COLO668 (cell line): ENCODE data around the gene DIP2C.
"Not testable (repeated sequence)": the region's sequence is repeated elsewhere in the genome, so short reads cannot be mapped to it uniquely, and the experiment has no call there.

Source experiments
- DNase-seq: peaks from one replicate; lab custom pipeline; 2025; ENCODE audit not compliant: unreplicated experiment; lab: John Stamatoyannopoulos, UW

The DIP2C gene

DNA sequence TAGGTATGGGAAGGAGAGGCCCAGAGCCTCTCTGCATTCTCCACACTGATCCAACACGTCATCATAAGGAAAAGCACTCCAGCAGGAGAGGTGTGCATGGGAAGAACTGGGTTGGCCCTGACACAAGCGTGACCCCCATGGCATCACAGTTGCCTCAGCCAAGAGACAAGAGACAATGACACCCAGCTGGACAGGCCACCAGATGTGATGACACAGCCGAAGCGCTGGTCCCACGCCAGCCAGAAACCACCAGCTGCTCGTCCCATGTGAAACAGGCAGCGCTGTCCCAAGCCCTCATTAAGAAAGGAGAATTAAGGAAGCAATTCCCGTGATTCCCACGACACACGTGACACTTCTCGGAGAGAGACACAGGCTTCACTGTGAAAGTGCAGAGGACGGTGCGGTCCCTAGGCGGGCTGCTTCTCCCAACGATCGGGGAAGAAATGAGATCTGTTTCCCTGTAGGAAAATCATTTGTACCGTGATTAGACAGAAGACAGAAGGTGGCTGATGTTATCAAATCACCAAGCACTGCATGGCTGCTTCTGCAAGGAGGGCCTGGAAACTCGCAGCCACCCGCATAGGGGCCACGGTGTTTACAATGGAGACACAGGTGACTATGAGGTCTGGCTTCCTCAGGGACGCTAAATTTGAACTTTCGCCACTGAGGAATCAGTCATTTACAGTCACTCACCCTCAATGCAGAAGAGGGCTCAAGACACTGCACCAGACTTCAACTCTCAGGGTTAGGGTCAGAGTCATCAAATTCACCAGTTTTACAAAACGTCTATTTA lies 74.5 kb downstream of the DIP2C start:
- DNase-seq: no peak

- DNase-seq: no peak
These were observed 75.2 kb downstream of the DIP2C start for GRCh38 chr10:614139-614711.

GRCh38 chr10:613271-614138 lies 76.0 kb downstream of the DIP2C start:
- DNase-seq: peak; percentile 64

GRCh38 chr10:612696-613095 lies 76.8 kb downstream of the DIP2C start:
- DNase-seq: no peak

DNA sequence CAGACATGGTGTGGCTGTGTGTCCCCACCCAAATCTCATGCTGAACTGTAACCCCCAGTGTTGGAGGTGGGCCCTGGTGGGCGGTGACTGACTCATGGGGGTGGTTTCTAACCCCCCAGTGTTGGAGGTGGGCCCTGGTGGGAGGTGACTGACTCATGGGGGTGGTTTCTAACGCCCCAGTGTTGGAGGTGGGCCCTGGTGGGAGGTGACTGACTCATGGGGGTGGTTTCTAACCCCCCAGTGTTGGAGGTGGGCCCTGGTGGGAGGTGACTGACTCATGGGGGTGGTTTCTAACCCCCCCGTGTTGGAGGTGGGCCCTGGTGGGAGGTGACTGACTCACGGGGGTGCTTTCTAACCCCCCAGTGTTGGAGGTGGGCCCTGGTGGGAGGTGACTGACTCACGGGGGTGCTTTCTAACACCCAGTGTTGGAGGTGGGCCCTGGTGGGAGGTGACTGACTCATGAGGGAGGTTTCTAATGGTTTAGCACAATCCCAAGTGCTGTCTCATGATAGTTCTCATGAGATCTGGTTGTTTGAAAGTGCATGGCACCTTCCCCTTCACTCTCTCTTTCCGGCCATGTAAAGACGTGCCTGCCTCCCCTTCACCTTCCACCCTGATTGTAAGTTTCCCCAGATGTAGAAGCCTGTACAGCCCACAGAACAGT lies 78.7 kb downstream of the DIP2C start:
- DNase-seq: not testable (repeated sequence)

DNA sequence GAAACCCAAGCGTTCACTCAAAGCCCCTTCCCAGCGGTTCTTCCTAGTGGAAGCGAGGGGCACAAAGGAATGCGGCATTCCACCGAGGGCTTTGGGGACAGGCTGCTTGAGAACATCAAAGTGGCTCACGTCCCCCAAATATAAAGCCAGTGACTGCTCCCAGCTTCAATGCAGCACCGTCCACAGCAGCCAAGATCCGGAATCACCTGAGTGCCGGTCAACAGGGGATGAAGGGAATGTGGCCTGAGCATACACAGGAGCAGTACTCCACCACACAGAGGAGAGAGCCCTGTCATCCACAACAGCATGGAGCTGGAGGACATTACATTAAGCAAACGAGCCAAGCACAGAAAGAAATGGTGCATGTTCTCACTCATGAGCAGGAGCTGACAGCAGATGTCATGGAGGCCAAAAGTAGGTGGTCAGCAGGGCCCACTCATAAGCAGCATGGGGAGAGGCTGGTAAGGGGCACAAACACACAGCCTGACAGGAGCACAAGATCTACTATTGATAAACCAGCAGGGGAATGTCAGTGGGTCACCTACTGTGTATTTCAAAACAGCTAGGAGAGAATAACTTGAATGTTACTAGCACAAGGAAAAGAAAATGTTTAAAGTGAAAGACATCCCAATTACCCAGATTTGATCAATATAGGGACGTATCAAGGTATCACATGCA lies 79.5 kb downstream of the DIP2C start:
- DNase-seq: no peak

DNA sequence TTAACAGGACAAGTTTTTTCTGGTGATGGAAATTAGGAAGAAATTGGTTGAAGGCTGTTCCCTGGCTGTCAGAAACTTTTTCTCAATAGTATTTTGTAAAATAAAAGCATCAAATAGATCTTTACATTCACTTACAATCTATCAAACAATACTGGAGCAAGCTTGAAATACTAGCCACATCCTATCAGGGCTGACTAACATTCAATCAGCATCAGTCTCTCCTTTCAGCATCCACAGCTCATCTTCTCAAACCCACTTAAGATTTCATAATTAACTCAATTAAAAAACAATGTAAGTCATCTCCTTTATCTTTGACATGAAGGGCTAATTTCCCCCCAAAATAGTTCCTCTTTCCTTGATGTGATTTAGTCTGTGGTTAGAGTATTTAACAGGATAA lies 80.2 kb downstream of the DIP2C start:
- DNase-seq: no peak

- no peak for DNase-seq
These were observed 80.9 kb downstream of the DIP2C start for GRCh38 chr10:608331-609261.

GRCh38 chr10:607545-608185 lies 81.8 kb downstream of the DIP2C start:
- no peak for DNase-seq

- DNase-seq: no peak
These were observed 82.5 kb downstream of the DIP2C start for GRCh38 chr10:606762-607544.

DNA sequence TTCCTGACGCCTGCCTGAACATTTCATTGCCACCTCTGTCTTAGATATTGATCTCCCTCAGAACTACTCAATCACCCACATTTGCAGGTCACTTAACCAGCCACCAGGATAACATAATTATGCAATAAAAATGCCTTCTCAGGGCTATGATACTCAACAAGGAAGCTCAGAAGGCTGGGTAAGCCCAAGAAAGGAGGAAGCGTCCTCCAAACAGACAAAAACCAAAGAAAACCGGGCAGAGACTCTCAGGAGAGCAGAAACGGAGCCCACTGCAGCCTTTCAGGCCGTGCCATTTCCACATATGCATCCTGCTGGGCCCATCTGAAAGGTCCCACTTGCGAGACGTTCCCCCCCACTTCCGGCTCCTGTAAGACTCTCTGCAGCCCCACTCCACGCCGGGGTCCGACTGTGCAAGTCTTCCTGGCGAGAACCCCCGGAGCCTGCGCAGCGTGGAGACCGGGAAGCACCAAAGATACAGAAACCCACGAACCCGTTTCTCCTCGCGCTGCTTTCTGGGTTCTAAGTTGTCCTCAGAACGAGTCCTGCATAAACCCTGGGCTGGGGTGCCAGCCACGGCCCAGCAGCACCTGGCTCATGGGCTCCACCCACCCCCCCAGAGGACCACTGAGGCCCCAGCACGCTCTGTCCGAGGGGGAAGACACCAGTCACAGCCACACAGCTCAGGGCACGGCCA lies 83.7 kb downstream of the DIP2C start:
- no peak for DNase-seq

- DNase-seq: no peak
These were observed 84.5 kb downstream of the DIP2C start for GRCh38 chr10:604716-605631.

GRCh38 chr10:603745-604144 lies 85.7 kb downstream of the DIP2C start:
- no peak for DNase-seq

DNA sequence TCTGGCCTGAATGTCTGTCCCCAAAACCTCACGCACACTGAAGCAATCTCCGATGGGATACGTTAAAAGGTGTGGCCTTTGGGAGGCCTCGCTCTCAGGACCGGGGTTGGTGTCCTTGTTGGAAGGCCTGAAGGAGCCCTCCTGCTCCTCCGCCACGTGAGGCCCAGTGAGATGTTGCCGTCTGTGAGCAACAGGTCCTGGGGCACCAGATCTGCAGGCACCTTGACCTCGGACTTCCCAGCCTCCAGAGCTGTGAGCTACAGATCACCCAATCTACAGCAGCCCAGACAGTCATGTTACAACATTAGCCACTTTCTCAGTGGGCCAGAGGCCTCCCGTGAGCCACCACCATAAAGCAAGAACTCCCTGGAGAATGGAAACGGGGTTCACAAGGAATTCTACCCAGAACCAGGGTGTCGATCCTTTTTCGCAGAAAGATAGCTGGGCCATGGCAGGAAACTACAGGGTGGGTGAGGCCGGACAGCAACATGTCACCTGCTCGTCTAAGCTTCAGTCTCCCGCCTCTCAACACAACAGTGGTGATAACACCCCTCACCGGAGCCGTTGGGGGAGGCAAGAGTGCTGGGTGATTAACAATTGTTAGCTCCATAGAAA lies 87.0 kb downstream of the DIP2C start:
- DNase-seq: no peak

GRCh38 chr10:601660-601963 lies 87.9 kb downstream of the DIP2C start:
- DNase-seq: no peak

DNA sequence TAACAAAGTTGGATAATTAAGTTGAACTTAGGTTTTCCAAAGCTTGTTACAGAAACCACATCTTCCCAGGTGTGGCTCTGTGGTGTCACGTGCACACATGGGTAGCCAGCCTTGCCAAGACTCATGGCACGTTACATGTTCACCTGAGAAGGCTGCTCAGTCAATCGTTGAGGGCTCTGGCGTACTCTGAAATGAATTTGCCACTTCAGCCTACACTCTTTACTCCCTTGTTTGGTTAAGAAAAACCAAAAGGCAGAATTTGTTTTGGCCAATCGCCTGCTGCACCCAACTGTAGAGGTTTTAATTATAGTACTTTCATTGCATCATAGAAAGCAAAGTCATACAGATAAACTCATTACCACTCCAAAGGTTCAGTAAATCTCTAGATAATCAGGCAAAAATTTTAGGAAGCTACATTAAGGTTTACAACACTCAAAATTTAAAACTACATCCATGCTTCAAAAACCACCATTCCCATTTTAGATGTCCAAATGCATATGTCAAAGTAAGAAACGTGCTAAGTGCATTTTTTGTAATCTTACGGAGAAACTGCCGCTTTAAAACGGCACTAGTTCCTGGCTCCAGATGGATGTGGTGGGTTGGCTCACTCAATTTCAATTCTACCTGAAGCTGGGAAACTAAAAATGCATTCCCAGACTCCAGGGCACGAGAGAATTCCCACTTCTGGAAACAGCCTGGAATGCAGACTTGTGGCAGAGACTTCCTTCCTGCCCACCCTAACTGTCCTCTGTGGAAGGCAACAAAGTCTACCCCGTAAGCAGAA lies 88.4 kb downstream of the DIP2C start:
- no peak for DNase-seq
